IMR-90 (cell line): Measurements from ENCODE around the gene S100A4. TPM values are rescaled to one million over a fixed set of nuclear protein-coding genes. Genes with fewer than 3 reads are reported as not detected.

Experiments used
- ATAC-seq: fragments of 200-7000 bp; cut with Tn5 transposase; 2 replicates; pipeline ENCODE4 v1.9.1; 2020; ENCODE audit warnings: low read depth, mild to moderate bottlenecking, moderate library complexity
- BruUV-seq: library from RNA; stranded (reverse); fragments of 400-500 nt; replicated peaks from 2 replicates; lab custom pipeline; 2021; lab: Mats Ljungman, UMichigan
- CTCF ChIA-PET: fragments of 300-600 bp; formaldehyde crosslinking; extraction: SDS; loops from one replicate; lab custom pipeline; 2021; ENCODE audit warnings: antibody characterized with exemption; lab: Yijun Ruan, JAX
- POLR2A ChIA-PET: fragments of 300-600 bp; sonication (Branson Sonifier 250); formaldehyde crosslinking; loops from one replicate; lab custom pipeline; 2022; ENCODE audit warnings: antibody characterized with exemption; ENCODE audit not compliant: unreplicated experiment; lab: Charles Lee
- DNase-seq: peaks from one replicate; pipeline ENCODE4 v3.0.0; 2013
- H2AFZ ChIP-seq: replicated peaks from 2 replicates; pipeline ENCODE3; 2013; ENCODE audit warnings: low read length, mild to moderate bottlenecking; ENCODE audit not compliant: poor library complexity
- H2AK5ac ChIP-seq: 2 replicates; pipeline ENCODE4 v1.6.1; 2013; ENCODE audit warnings: low read depth, low read length, inconsistent platforms
- H2AK9ac ChIP-seq: replicated peaks from 2 replicates; pipeline ENCODE3; 2013; ENCODE audit warnings: mild to moderate bottlenecking, low read depth, low read length, moderate library complexity; ENCODE audit not compliant: poor library complexity
- H2BK120ac ChIP-seq: 2 replicates; pipeline ENCODE4 v1.6.1; 2013; ENCODE audit warnings: low read depth, low read length, inconsistent platforms
- H2BK15ac ChIP-seq: 3 replicates; pipeline ENCODE4 v1.6.1; 2013; ENCODE audit warnings: low read depth, low read length, inconsistent platforms
- H2BK20ac ChIP-seq: 2 replicates; pipeline ENCODE4 v1.6.1; 2013; ENCODE audit warnings: low read depth, mild to moderate bottlenecking, inconsistent platforms, low read length, moderate library complexity
- H2BK5ac ChIP-seq: 2 replicates; pipeline ENCODE4 v1.6.1; 2013; ENCODE audit warnings: mild to moderate bottlenecking, low read depth, low read length, inconsistent platforms; ENCODE audit not compliant: poor library complexity, severe bottlenecking
- H3K14ac ChIP-seq: replicated peaks from 2 replicates; pipeline ENCODE4 v1.6.1; 2013; ENCODE audit warnings: low read depth, low read length, inconsistent platforms
- H3K18ac ChIP-seq: 2 replicates; pipeline ENCODE4 v1.6.1; 2013; ENCODE audit warnings: low read depth, low read length, control low read depth
- H3K23ac ChIP-seq: 2 replicates; pipeline ENCODE4 v1.6.1; 2013; ENCODE audit warnings: low read depth, low read length, inconsistent platforms
- H3K27ac ChIP-seq: 2 replicates; pipeline ENCODE4 v1.5.1; 2013; ENCODE audit warnings: mild to moderate bottlenecking, control low read depth, low read length; ENCODE audit not compliant: insufficient read depth
- H3K27me3 ChIP-seq: 2 replicates; pipeline ENCODE4 v1.6.1; 2013; ENCODE audit warnings: low read length; ENCODE audit not compliant: control insufficient read depth, insufficient read depth
- H3K36me3 ChIP-seq: 2 replicates; pipeline ENCODE4 v1.6.1; 2013; ENCODE audit warnings: low read length, mixed read lengths; ENCODE audit not compliant: control insufficient read depth, insufficient read depth
- H3K4ac ChIP-seq: 2 replicates; pipeline ENCODE4 v1.6.1; 2013; ENCODE audit warnings: low read depth, low read length, inconsistent platforms
- H3K4me1 ChIP-seq: 2 replicates; pipeline ENCODE4 v1.6.1; 2013; ENCODE audit warnings: low read length, mixed read lengths; ENCODE audit not compliant: control insufficient read depth, insufficient read depth
- H3K4me2 ChIP-seq: 2 replicates; pipeline ENCODE4 v1.6.1; 2013; ENCODE audit warnings: low read depth, mild to moderate bottlenecking, control low read depth, low read length, moderate library complexity
- H3K4me3 ChIP-seq: 2 replicates; pipeline ENCODE4 v1.5.1; 2013; ENCODE audit warnings: low read depth, mild to moderate bottlenecking, control low read depth, low read length, moderate library complexity; ENCODE audit not compliant: insufficient read depth
- H3K56ac ChIP-seq: 2 replicates; pipeline ENCODE4 v1.6.1; 2013; ENCODE audit warnings: low read length, inconsistent platforms; ENCODE audit not compliant: insufficient read depth; ENCODE audit errors: extremely low read depth
- H3K79me1 ChIP-seq, 2 experiments: 2 replicates each; pipeline ENCODE4 v1.6.1; 2013; ENCODE audit warnings: low read length in 2 of 2, inconsistent platforms in 1 of 2, low read depth in 1 of 2
- H3K9ac ChIP-seq: 2 replicates; pipeline ENCODE4 v1.6.1; 2013; ENCODE audit warnings: low read depth, low read length, control low read depth
- H3K9me1 ChIP-seq: 2 replicates; pipeline ENCODE4 v1.6.1; 2013; ENCODE audit warnings: low read length, inconsistent platforms; ENCODE audit not compliant: insufficient read depth
- H3K9me3 ChIP-seq: 2 replicates; pipeline ENCODE4 v1.6.1; 2013; ENCODE audit warnings: low read length; ENCODE audit not compliant: control insufficient read depth, insufficient read depth
- H4K20me1 ChIP-seq: 2 replicates; pipeline ENCODE4 v1.6.1; 2013; ENCODE audit warnings: low read length, inconsistent platforms; ENCODE audit not compliant: insufficient read depth
- H4K5ac ChIP-seq: 2 replicates; pipeline ENCODE4 v1.6.1; 2013; ENCODE audit warnings: mild to moderate bottlenecking, low read depth, low read length, control low read depth
- H4K8ac ChIP-seq, 2 experiments: 2 replicates each; pipeline ENCODE4 v1.6.1; 2013; ENCODE audit warnings: low read depth in 2 of 2, low read length in 2 of 2, control low read depth in 1 of 2, inconsistent platforms in 1 of 2
- H4K91ac ChIP-seq: 2 replicates; pipeline ENCODE4 v1.6.1; 2013; ENCODE audit warnings: low read depth, low read length, inconsistent platforms; ENCODE audit not compliant: insufficient read depth
- BHLHE40 ChIP-seq: fragments of 150-350 bp; IDR thresholded peaks from 2 replicates; pipeline ENCODE4 v1.6.1; 2016; ENCODE audit warnings: mild to moderate bottlenecking, low read depth, low read length
- CHD1 ChIP-seq: IDR thresholded peaks from 2 replicates; pipeline ENCODE4 v1.6.1; 2012; ENCODE audit warnings: low read depth, low read length, improper control_type of control experiment
- MXI1 ChIP-seq: IDR thresholded peaks from 2 replicates; pipeline ENCODE4 v1.6.1; 2012; ENCODE audit warnings: low read depth, mild to moderate bottlenecking, low read length, moderate library complexity, borderline replicate concordance
- NFE2L2 ChIP-seq: fragments of 150-350 bp; IDR thresholded peaks from 2 replicates; pipeline ENCODE4 v1.6.1; 2016; ENCODE audit warnings: low read depth, mild to moderate bottlenecking, low read length
- RAD21 ChIP-seq: IDR thresholded peaks from 2 replicates; pipeline ENCODE4 v1.6.1; 2012; ENCODE audit warnings: low read length, improper control_type of control experiment
- SMC3 ChIP-seq: fragments of 150-350 bp; IDR thresholded peaks from 2 replicates; pipeline ENCODE4 v1.6.1; 2016; ENCODE audit warnings: low read depth, mild to moderate bottlenecking, antibody characterized with exemption, low read length, moderate library complexity
- WGBS, 2 experiments: methylation state at CpG; one replicate each; pipeline versions ENCODE4 v1.1.5 to v1.1.7; 2013; ENCODE audit warnings: missing lambda C conversion rate in 2 of 2; ENCODE audit not compliant: insufficient read length in 1 of 2; ENCODE audit errors: extremely low coverage in 2 of 2; 5-methylcytosine and 5-hydroxymethylcytosine counted together
- dilution Hi-C: fragments of 300-500 bp; cut with HindIII; formaldehyde crosslinking; loops from one replicate; pipeline ENCODE4 v1.14.3; 2018; ENCODE audit warnings: low sequenced_read_pairs; ENCODE audit not compliant: unreplicated experiment
- in situ Hi-C: fragments of 300-500 bp; cut with MboI; formaldehyde crosslinking; loops from 3 replicates; pipeline ENCODE4 v1.14.3; 2019; ENCODE audit warnings: low sequenced_read_pairs, inconsistent platforms, mixed read lengths
- intact Hi-C: fragments of 100-400 bp; cut with micrococcal nuclease; formaldehyde crosslinking; loops from 2 replicates; pipeline ENCODE4 v1.10.0; 2022
- polyA plus RNA-seq, 3 experiments: library from polyadenylated mRNA; depleted of rRNA; stranded (reverse); fragments of >200 nt; gene quantifications; 2 replicates each; pipeline ENCODE4 v1.2.3, GENCODE V29; 2012; ENCODE audit warnings: low replicate concordance in 1 of 3
- total RNA-seq: library from RNA; depleted of rRNA; stranded (reverse); fragments of >200 nt; gene quantifications from 2 replicates; pipeline ENCODE4 v1.2.3, GENCODE V29; 2012
- TF ChIP-seq, protein P1 (sequence below): fragments of 150-350 bp; IDR thresholded peaks from 2 replicates; pipeline ENCODE4 v1.6.1; 2017; ENCODE audit warnings: mild to moderate bottlenecking, antibody characterized with exemption, low read length, low read depth

S100A4 gene
- total and polyA plus RNA-seq, 2 of the 4 experiments (the other 2 are of a cell fraction), result 5.6 to 16.6 TPM

DNA sequence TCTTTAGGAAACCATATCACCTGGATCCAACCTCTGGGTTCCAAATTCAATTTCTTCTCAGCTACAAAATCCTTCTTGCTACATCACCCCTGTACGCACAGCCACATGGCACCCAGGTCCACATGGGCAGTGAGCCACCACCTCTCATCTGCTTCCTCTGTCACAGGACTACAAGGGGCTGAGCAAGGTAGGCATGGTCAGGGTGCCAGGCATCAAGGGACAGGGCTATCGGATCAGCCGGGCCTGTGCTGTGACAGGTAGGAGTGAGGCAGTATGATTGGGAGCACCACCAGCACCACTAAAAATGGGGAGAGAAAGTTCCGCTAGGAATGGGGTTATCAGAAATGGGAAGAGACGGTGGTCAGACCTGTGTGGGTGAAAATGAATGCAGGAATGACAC lies 39.2 kb downstream of the S100A4 start:
- Histone ChIP-seq H4K20me1 (no peaks in the 10 kb centered on the region), H3K4ac (peak overlapping the region; percentile 85), H3K9ac (no peak overlapping the region), H3K4me3 (no peak overlapping the region), H2BK20ac (peak overlapping the region; percentile 86), H3K4me2 (peak overlapping the region; percentile 5; the same call in 1 of the 2 replicates), H3K9me3 (no peaks in the 10 kb centered on the region), H3K23ac (no peak overlapping the region; the same call in 1 of the 2 replicates), H3K56ac (0 out of 2 replicates have a peak overlapping the region, but pooled peaks have one; percentile 3), H3K9me1 (peaks cover 12% of the 10 kb centered on the region), H4K5ac (peak overlapping the region; percentile 40; the same call in 1 of the 2 replicates), H3K14ac (0 out of 2 replicates have a peak overlapping the region, but pooled peaks have one; percentile 55), H2BK5ac (peak overlapping the region; percentile 69), H2BK120ac (peak overlapping the region; percentile 79), H2AK5ac (peak overlapping the region; percentile 98), H4K8ac (peak overlapping the region in 1 of 2 experiments; percentile 61; a peak in 3 of 4 replicates), H3K27ac (peak overlapping the region; percentile 82), H3K18ac (peak overlapping the region; percentile 69), H2AK9ac (peak overlapping the region; percentile 91), H3K4me1 (peaks cover 23% of the 10 kb centered on the region), H3K79me1 (peaks cover 0 to 4% of the 10 kb centered on the region in 2 experiments; a peak in 1 of 4 replicates), H3K36me3 (no peaks in the 10 kb centered on the region), H4K91ac (peak overlapping the region; percentile 74; the same call in 1 of the 2 replicates), H3K27me3 (no peaks in the 10 kb centered on the region; the same call in 1 of the 2 replicates), H2BK15ac (peak overlapping the region; percentile 68; the same call in 2 of the 3 replicates), H2AFZ (peak overlapping the region; percentile 65)
- CTCF ChIA-PET, result interaction anchor here (0.9 to 2.4 kb wide), 5 partner anchors 11 to 121 kb away, joined by 3 to 11 read pairs (median 4); partner anchors contain the start of genes S100A1 and S100A13
- ATAC-seq (no peak), DNase-seq (no peak)
- BruUV-seq, result no TSS peak
- whole genome bisulfite sequencing, 2 experiments, result 86% methylated on average over 2 of the region's 5 CpGs; no CpG with 5 or more reads in 1 of the 2 experiments
- intact Hi-C loops (loop anchor here (10.0 kb wide), 1 partner anchor 478 kb away; the partner anchor contains the start of gene RAB13), in situ Hi-C loops (loop anchor here (5.0 kb wide), 1 partner anchor 241 kb away; no protein-coding TSS in a partner anchor), dilution Hi-C loops (no loop called here)
- POLR2A ChIA-PET, result interaction anchor here (1.1 kb wide), 1 partner anchor 111 kb away, joined by 3 read pairs; no protein-coding TSS in a partner anchor
- TF ChIP-seq BHLHE40 (no peak), MXI1 (no peak), SMC3 (no peak), CHD1 (no peak), NFE2L2 (no peak), RAD21 (no peak)
- TF ChIP-seq, protein P1, sequence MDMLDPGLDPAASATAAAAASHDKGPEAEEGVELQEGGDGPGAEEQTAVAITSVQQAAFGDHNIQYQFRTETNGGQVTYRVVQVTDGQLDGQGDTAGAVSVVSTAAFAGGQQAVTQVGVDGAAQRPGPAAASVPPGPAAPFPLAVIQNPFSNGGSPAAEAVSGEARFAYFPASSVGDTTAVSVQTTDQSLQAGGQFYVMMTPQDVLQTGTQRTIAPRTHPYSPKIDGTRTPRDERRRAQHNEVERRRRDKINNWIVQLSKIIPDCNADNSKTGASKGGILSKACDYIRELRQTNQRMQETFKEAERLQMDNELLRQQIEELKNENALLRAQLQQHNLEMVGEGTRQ, result no peak
